Transverse colon (tissue), 4 donors: ENCODE results near the gene TST. TPM values are rescaled to one million over a fixed set of nuclear protein-coding genes. Genes with fewer than 3 reads are reported as not detected.

Experiments used
- DNase-seq: peaks from one replicate; pipeline ENCODE4 v3.0.0-alpha.2; 2019
- H3K27ac ChIP-seq, 4 donors: fragments of 200-600 bp; sonication (generic); 2 replicates each; pipeline ENCODE4 v1.5.1; 2016 to 2018; ENCODE audit warnings: inconsistent platforms in 4 of 4
- H3K27me3 ChIP-seq: fragments of 200-600 bp; sonication (generic); 2 replicates; pipeline ENCODE4 v1.5.1; 2017; ENCODE audit warnings: inconsistent platforms
- H3K36me3 ChIP-seq, 4 donors: fragments of 200-600 bp; sonication (generic); 2 replicates each; pipeline ENCODE4 v1.5.1; 2017 to 2019; ENCODE audit warnings: inconsistent platforms in 4 of 4
- H3K4me1 ChIP-seq, 4 donors: fragments of 200-600 bp; sonication (generic); 2 replicates each; pipeline ENCODE4 v1.5.1; 2017 to 2020; ENCODE audit warnings: inconsistent platforms in 4 of 4
- H3K4me3 ChIP-seq, 4 donors: fragments of 200-600 bp; sonication (generic); 1 replicate in 1 of 4; 2 replicates in 3 of 4; pipeline versions ENCODE4 v1.5.1 to v1.6.1; 2017 to 2019; ENCODE audit warnings: inconsistent platforms in 4 of 4
- H3K9me3 ChIP-seq, 2 donors: fragments of 200-600 bp; sonication (generic); 2 replicates each; pipeline ENCODE4 v1.5.1; 2017 to 2019; ENCODE audit warnings: inconsistent platforms in 2 of 2
- EP300 ChIP-seq: sonication (generic); formaldehyde crosslinking; IDR thresholded peaks from one replicate; pipeline ENCODE4 v1.6.1; 2017; ENCODE audit warnings: antibody characterized with exemption, low read depth
- POLR2A ChIP-seq: fragments of 450-650 bp; IDR thresholded peaks from one replicate; pipeline ENCODE4 v1.6.1; 2016; ENCODE audit warnings: antibody characterized with exemption, mild to moderate bottlenecking, moderate library complexity
- POLR2AphosphoS5 ChIP-seq, 3 donors: sonication (generic); formaldehyde crosslinking; IDR thresholded peaks; one replicate each; pipeline ENCODE4 v1.6.1; 2016; ENCODE audit warnings: antibody characterized with exemption in 3 of 3
- WGBS, 2 donors: methylation state at CpG; one replicate each; pipeline ENCODE4 v1.1.5; 2018; ENCODE audit warnings: low coverage in 1 of 2; 5-methylcytosine and 5-hydroxymethylcytosine counted together
- in situ Hi-C, 4 donors: fragments of 200-750 bp; cut with MboI; loops; one replicate each; pipeline versions ENCODE4 v1.15.0 to v1.15.1; 2017; ENCODE audit warnings: low sequenced_read_pairs in 3 of 4, low pct_ligation_motif_present in 1 of 4, low pct_unique_long_range_greater_than_20kb in 1 of 4
- intact Hi-C: fragments of 100-400 bp; cut with DNase I; formaldehyde crosslinking; loops from one replicate; pipeline ENCODE4 v1.15.1; 2023; ENCODE audit warnings: low total_unique reads
- total RNA-seq, 4 donors: library from RNA; depleted of rRNA; stranded (reverse); fragments of >200 nt; gene quantifications; one replicate each; pipeline ENCODE4 v1.1.0, GENCODE V29; 2016
- TF ChIP-seq, protein P1 (sequence below), 5 experiments: fragments of 200-600 bp in 3 of 5; fragments of 450-650 bp in 2 of 5; sonication (generic) in 3 of 5; IDR thresholded peaks; 1 replicate in 2 of 5; 2 replicates in 3 of 5; pipeline ENCODE4 v1.5.1; 2016 to 2017; ENCODE audit warnings: antibody characterized with exemption in 5 of 5, inconsistent platforms in 3 of 5, mild to moderate bottlenecking in 2 of 5, moderate library complexity in 1 of 5

Gene TST
- total RNA-seq, 4 donors from 2014 or later: 246 to 719 (median 557) TPM

DNA sequence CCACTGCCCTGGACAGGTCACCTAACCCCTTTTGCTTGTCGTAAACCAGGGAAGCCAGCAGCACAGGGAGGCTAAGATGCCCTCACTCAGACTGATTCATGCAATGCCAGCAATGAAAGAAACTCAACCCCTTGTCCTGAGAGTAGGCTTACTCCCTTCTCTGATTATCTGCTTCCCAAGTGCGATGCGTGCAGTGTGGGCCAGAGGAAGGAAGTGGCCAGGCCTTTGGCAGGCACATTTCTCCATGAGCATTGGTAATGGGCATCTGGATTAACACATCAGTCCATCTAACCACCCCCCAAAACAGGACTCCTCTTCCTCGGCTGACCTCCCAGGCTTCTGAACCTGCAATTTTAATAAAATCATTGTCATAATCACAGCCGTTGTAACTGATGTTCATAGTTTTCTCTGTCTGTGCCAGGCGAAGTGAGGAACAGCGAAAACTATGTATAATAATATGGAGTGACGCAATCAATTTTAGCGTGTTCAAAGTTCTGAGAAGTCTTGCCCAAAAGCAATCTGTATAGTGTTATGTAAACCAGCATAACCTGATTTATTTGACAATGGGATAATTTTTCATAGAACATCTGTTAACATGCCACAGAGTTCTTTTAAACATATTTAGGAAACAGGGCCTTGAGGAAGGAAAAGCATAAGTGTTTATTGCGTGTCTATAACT, 33.9 kb downstream of the TST start:
- Histone ChIP-seq H3K36me3 (no peaks in the 10 kb centered on the region), H3K27ac (no peak overlapping the region), H3K9me3 (peaks cover 12% of the 10 kb centered on the region in 2 donors), H3K27me3 (peaks cover 19% of the 10 kb centered on the region), H3K4me1 (no peaks in the 10 kb centered on the region), H3K4me3 (no peak overlapping the region)
- no peak for DNase-seq
- TF ChIP-seq EP300 (no peak), POLR2AphosphoS5 (IDR thresholded peaks at IDR 0.05) (no peak)
- TF ChIP-seq, protein P1, sequence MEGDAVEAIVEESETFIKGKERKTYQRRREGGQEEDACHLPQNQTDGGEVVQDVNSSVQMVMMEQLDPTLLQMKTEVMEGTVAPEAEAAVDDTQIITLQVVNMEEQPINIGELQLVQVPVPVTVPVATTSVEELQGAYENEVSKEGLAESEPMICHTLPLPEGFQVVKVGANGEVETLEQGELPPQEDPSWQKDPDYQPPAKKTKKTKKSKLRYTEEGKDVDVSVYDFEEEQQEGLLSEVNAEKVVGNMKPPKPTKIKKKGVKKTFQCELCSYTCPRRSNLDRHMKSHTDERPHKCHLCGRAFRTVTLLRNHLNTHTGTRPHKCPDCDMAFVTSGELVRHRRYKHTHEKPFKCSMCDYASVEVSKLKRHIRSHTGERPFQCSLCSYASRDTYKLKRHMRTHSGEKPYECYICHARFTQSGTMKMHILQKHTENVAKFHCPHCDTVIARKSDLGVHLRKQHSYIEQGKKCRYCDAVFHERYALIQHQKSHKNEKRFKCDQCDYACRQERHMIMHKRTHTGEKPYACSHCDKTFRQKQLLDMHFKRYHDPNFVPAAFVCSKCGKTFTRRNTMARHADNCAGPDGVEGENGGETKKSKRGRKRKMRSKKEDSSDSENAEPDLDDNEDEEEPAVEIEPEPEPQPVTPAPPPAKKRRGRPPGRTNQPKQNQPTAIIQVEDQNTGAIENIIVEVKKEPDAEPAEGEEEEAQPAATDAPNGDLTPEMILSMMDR (IDR thresholded peaks at IDR 0.05): no peak
- WGBS, 2 donors: 79 to 84% methylated on average over 7 to 10 of the region's 10 CpGs
- in situ Hi-C loops (loop anchor here in 1 of 4 donors (25.0 kb wide), 1 partner anchor 123 kb away; the partner anchor contains the start of gene NCF4), intact Hi-C loops (no loop called here)

DNA sequence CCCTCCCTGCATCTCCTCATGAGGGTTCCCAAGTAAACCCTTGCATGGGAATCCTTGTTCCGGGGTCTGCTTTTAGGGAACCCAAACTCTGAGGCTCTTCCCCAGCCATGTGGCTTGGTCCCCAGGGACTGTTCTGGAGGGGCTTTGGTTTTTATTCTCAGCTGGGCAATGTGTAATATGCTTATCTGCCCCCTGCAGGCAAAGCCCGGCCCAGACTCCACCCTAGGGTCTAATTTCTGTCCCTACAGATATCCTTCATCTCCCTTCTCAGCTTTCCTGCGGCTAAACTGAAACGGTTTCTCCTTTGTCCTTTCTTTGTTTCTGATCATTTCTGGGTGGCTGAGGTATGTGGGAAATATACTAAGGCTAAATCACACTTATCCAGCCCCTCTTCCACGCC, 37.1 kb downstream of the TST start:
- in situ Hi-C loops: loop anchor here in 1 of 4 donors (25.0 kb wide), 1 partner anchor 120 kb away; the partner anchor contains the start of gene NCF4

DNA sequence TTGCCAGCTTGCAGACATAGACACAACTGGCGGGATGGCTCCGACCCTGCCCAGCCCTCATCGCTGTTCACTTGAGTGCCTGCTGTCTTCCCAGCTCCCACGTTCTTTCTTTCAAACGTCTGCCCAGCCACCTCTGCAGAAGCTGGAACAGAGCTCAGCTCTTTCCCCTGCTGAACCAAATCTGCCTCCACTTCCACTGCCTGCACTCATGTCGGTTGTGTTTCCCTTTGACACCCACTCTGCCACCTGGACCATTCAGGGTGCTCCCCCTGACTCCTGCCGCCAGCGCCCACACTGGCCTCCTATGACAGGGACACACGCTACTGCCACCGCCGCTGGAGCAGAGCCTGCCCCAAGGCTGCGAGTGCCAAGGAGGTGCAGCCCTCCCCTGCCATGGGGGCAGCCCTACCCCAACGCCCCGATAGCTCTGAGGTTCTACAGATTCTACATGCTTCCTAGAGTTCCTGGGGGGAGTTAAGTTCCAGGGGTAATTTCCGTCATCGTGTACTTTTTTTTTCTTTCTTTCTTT, 37.9 kb downstream of the TST start:
- H3K4me3 ChIP-seq: no peak overlapping the region
- in situ Hi-C loops: loop anchor here in 1 of 4 donors (25.0 kb wide), 1 partner anchor 119 kb away; the partner anchor contains the start of gene NCF4
- H3K9me3 ChIP-seq: peaks cover 10 to 11% of the 10 kb centered on the region in 2 donors
- H3K27me3 ChIP-seq: peaks cover 8% of the 10 kb centered on the region
- peaks cover 0 to 8% (median 3%) of the 10 kb centered on the region in 4 donors for H3K4me1 ChIP-seq
- intact Hi-C loops: no loop called here
- H3K27ac ChIP-seq: no peak overlapping the region
- TF ChIP-seq, protein P1 (IDR thresholded peaks at IDR 0.05): no peak
- no peak for TF ChIP-seq POLR2AphosphoS5 (IDR thresholded peaks at IDR 0.05)
- no peak for TF ChIP-seq EP300
- 70 to 76% methylated on average over 5 to 16 of the region's 16 CpGs for WGBS, 2 donors
- no peak for DNase-seq
- H3K36me3 ChIP-seq: no peaks in the 10 kb centered on the region

More for the DNA sequence above, 37.1 kb downstream of the TST start:
- peaks cover 12% of the 10 kb centered on the region in 2 donors for H3K9me3 ChIP-seq
- intact Hi-C loops: no loop called here
- H3K27me3 ChIP-seq: peaks cover 8% of the 10 kb centered on the region
- no peak for DNase-seq
- H3K4me1 ChIP-seq: peaks cover 0 to 6% (median 3%) of the 10 kb centered on the region in 4 donors
- TF ChIP-seq EP300: no peak
- no peak for TF ChIP-seq POLR2AphosphoS5 (IDR thresholded peaks at IDR 0.05)
- no peak for TF ChIP-seq POLR2A
- TF ChIP-seq, protein P1 (IDR thresholded peaks at IDR 0.05): no peak
- WGBS, 2 donors: 43 to 70% methylated on average over 4 to 5 of the region's 5 CpGs
- H3K4me3 ChIP-seq: no peak overlapping the region
- no peaks in the 10 kb centered on the region for H3K36me3 ChIP-seq
- H3K27ac ChIP-seq: no peak overlapping the region

DNA sequence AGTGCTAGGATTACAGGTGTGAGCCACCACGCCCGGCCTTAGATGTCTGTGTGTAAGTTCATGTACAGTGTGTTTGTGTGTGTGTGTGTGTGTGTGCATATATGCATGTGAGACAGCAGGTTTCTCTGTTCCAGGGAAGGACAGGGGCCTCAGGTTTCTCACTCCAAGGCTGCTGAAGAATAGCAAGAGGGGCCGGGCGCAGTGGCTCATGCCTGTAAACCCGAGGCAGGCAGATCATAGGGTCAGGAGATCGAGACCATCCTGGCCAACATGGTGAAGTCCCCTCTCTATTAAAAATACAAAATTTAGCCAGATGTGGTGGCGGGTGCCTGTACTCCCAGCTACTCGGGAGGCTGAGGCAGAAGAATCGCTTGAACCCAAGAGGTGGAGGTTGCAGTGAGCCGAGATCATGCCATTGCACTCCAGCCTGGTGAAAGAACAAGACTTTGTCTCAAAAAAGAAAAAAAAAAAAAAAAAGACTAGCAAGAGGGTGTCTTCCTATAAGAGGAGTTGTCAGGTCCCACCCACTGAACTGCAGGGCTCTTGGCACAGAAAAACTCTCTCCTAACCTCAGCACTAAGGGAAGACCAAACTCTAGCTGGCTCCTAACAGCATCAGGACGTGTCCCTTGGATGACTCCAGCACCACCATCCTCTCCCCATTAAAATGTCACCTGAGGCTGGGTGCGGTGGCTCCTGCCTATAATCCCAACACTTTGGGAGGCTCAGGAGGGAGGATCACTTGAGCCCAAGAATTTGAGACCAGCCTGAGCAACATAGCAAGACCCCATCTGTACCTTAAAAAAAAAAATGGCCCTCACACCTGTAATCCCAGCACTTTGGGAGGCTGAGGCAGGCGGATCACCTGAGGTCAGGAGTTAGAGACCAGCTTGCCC, 40.0 kb downstream of the TST start:
- DNase-seq: no peak
- in situ Hi-C loops (loop anchor here (10.0 to 25.0 kb wide), 4 partner anchors 114 to 204 kb away; partner anchors contain the start of genes NCF4 (in 2 of the 4) and IFT27 (in 1 of the 4)), intact Hi-C loops (loop anchor here (5.0 kb wide), 2 partner anchors 107 to 197 kb away; no protein-coding TSS in a partner anchor)
- H3K27ac ChIP-seq: no peak overlapping the region
- 86 to 100% methylated on average over 1 to 13 of the region's 13 CpGs for WGBS, 2 donors
- H3K9me3 ChIP-seq: no peaks in the 10 kb centered on the region
- H3K4me1 ChIP-seq: peaks cover 0 to 8% (median 3%) of the 10 kb centered on the region in 4 donors
- TF ChIP-seq POLR2A (no peak), POLR2AphosphoS5 (IDR thresholded peaks at IDR 0.05) (no peak), EP300 (no peak)
- TF ChIP-seq, protein P1 (IDR thresholded peaks at IDR 0.05): no peak
- H3K27me3 ChIP-seq: peaks cover 8% of the 10 kb centered on the region
- H3K36me3 ChIP-seq: no peaks in the 10 kb centered on the region
- H3K4me3 ChIP-seq: no peak overlapping the region
